Smooth muscle cell (in vitro differentiated cells): ENCODE results near the gene RTP5. TPM values are rescaled to one million over a fixed set of nuclear protein-coding genes. Genes with fewer than 3 reads are reported as not detected.
"Not testable (repeated sequence)": the region's sequence is repeated elsewhere in the genome, so short reads cannot be mapped to it uniquely, and the experiment has no call there.

ENCODE experiments used
- DNase-seq: peaks from one replicate; lab custom pipeline; 2025; ENCODE audit not compliant: unreplicated experiment; lab: John Stamatoyannopoulos, UW
- H2AFZ ChIP-seq: fragments of 200-600 bp; sonication (generic); 2 replicates; pipeline ENCODE4 v1.6.0; 2016; ENCODE audit warnings: antibody characterized with exemption, low read depth, mild to moderate bottlenecking
- H3F3A ChIP-seq: fragments of 200-600 bp; sonication (generic); 2 replicates; pipeline ENCODE4 v1.6.0; 2017; ENCODE audit warnings: antibody characterized with exemption, low read depth
- H3K27ac ChIP-seq: fragments of 200-600 bp; sonication (generic); 2 replicates; pipeline ENCODE4 v1.5.1; 2016; ENCODE audit warnings: low read depth, mild to moderate bottlenecking
- H3K27me3 ChIP-seq: fragments of 200-600 bp; sonication (generic); 2 replicates; pipeline ENCODE4 v1.6.1; 2016; ENCODE audit warnings: low read depth, mild to moderate bottlenecking
- H3K36me3 ChIP-seq: fragments of 200-600 bp; sonication (generic); 2 replicates; pipeline ENCODE4 v1.5.1; 2016; ENCODE audit warnings: low read depth
- H3K4me1 ChIP-seq: fragments of 200-600 bp; sonication (generic); 2 replicates; pipeline ENCODE4 v1.5.1; 2016; ENCODE audit warnings: low read depth
- H3K4me2 ChIP-seq: fragments of 200-600 bp; sonication (generic); 2 replicates; pipeline ENCODE4 v1.6.0; 2016; ENCODE audit warnings: mild to moderate bottlenecking
- H3K4me3 ChIP-seq: fragments of 200-600 bp; sonication (generic); 2 replicates; pipeline ENCODE4 v1.5.1; 2016; ENCODE audit warnings: mild to moderate bottlenecking
- H3K79me2 ChIP-seq: fragments of 200-600 bp; sonication (generic); 2 replicates; pipeline ENCODE4 v1.6.0; 2016; ENCODE audit warnings: low read depth, mild to moderate bottlenecking
- H3K9ac ChIP-seq: fragments of 200-600 bp; sonication (generic); 2 replicates; pipeline ENCODE4 v1.6.0; 2016; ENCODE audit warnings: low read depth
- H3K9me3 ChIP-seq: fragments of 200-600 bp; sonication (generic); replicated peaks from 2 replicates; pipeline ENCODE4 v1.5.1; 2016; ENCODE audit warnings: low read depth
- H4K20me1 ChIP-seq: fragments of 200-600 bp; sonication (generic); 2 replicates; pipeline ENCODE4 v1.6.0; 2016; ENCODE audit warnings: low read depth
- WGBS: methylation state at CpG from one replicate; pipeline ENCODE4 v1.1.7; 2016; ENCODE audit warnings: low lambda C conversion rate; 5-methylcytosine and 5-hydroxymethylcytosine counted together
- polyA plus RNA-seq: library from polyadenylated mRNA; unstranded; fragments of >200 nt; fragmentation: Nextera tagmentation; extraction: Ambion mirVana; gene quantifications from 2 replicates; pipeline ENCODE4 v1.2.1, GENCODE V29; 2016
- total RNA-seq: library from RNA; depleted of rRNA; stranded (reverse); fragments of >200 nt; gene quantifications from 2 replicates; pipeline ENCODE4 v1.2.3, GENCODE V29; 2014
- TF ChIP-seq, protein P1 (sequence below): fragments of 200-600 bp; sonication (generic); IDR thresholded peaks from 2 replicates; pipeline ENCODE4 v1.5.1; 2017; ENCODE audit warnings: borderline replicate concordance, mild to moderate bottlenecking, antibody characterized with exemption; ENCODE audit not compliant: insufficient read depth, poor library complexity, severe bottlenecking

RTP5 gene
- total and polyA plus RNA-seq, 2 experiments from 2014 or later = not detected

GRCh38 chr2:241833101-241833663 lies 36.3 kb upstream of the RTP5 start:
- H3K4me3 ChIP-seq = no peak overlapping the region
- 56% methylated on average over 13 of the region's 13 CpGs for WGBS
- no peaks in the 10 kb centered on the region for H4K20me1 ChIP-seq
- no peaks in the 10 kb centered on the region for H3F3A ChIP-seq
- peaks cover 6% of the 10 kb centered on the region for H3K27me3 ChIP-seq
- H3K27ac ChIP-seq = no peak overlapping the region
- H3K36me3 ChIP-seq = no peaks in the 10 kb centered on the region
- DNase-seq = no peak
- H3K4me2 ChIP-seq = no peak overlapping the region
- no peak overlapping the region for H3K9ac ChIP-seq
- no peak overlapping the region for H2AFZ ChIP-seq
- H3K4me1 ChIP-seq = no peaks in the 10 kb centered on the region
- TF ChIP-seq, protein P1, sequence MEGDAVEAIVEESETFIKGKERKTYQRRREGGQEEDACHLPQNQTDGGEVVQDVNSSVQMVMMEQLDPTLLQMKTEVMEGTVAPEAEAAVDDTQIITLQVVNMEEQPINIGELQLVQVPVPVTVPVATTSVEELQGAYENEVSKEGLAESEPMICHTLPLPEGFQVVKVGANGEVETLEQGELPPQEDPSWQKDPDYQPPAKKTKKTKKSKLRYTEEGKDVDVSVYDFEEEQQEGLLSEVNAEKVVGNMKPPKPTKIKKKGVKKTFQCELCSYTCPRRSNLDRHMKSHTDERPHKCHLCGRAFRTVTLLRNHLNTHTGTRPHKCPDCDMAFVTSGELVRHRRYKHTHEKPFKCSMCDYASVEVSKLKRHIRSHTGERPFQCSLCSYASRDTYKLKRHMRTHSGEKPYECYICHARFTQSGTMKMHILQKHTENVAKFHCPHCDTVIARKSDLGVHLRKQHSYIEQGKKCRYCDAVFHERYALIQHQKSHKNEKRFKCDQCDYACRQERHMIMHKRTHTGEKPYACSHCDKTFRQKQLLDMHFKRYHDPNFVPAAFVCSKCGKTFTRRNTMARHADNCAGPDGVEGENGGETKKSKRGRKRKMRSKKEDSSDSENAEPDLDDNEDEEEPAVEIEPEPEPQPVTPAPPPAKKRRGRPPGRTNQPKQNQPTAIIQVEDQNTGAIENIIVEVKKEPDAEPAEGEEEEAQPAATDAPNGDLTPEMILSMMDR = no peak
- no peaks in the 10 kb centered on the region for H3K79me2 ChIP-seq
- no peaks in the 10 kb centered on the region for H3K9me3 ChIP-seq

- WGBS = 94% methylated on average over 26 of the region's 28 CpGs
- not testable (repeated sequence) for H3K27me3 ChIP-seq, H3F3A ChIP-seq, H3K9me3 ChIP-seq, H2AFZ ChIP-seq, H3K4me2 ChIP-seq, H3K4me3 ChIP-seq, H4K20me1 ChIP-seq, H3K4me1 ChIP-seq, H3K27ac ChIP-seq, H3K36me3 ChIP-seq, H3K79me2 ChIP-seq, H3K9ac ChIP-seq, DNase-seq
Measured at GRCh38 chr2:241833756-241834526, 35.6 kb upstream of the RTP5 start.

DNA sequence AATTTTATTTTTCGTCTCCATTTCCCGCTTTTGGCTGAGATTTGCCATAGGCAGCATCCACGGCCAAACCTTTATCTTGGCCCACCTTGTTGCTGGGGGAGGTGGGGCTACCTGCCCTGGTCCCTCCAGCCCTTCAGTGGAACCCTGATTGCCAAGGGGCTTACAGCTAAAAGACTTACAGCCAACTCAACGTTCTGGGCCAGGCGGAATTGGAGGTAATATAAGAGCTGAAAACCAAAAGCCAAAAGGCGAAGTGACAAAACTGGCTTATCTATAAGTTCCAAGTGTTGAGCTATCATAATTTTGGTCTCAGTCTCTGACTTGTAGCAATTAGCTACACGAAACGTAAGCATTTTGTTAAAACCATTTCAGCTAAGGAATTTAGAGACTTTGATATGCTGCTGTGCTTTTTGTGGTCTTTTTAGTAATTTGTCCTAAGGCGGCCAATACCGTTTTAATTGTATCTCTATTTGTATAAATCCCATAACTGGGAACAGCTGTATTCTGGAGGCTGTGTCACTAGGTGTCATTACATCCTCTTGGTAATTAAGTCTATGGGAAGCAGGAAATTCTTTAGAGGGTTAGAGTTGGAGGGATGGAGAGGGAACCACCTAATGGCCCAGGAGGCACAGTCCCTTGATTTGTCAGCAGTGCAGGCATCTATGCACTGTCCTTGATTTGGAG lies 34.9 kb upstream of the RTP5 start:
- H3K27me3 ChIP-seq = peaks cover 6% of the 10 kb centered on the region
- H3F3A ChIP-seq = no peaks in the 10 kb centered on the region
- no peak for DNase-seq
- H2AFZ ChIP-seq = no peak overlapping the region
- no peaks in the 10 kb centered on the region for H3K9me3 ChIP-seq
- H3K27ac ChIP-seq = no peak overlapping the region
- no peak overlapping the region for H3K4me2 ChIP-seq
- H3K36me3 ChIP-seq = no peaks in the 10 kb centered on the region
- H3K79me2 ChIP-seq = no peaks in the 10 kb centered on the region
- H3K4me3 ChIP-seq = no peak overlapping the region
- TF ChIP-seq, protein P1 = no peak
- no peaks in the 10 kb centered on the region for H3K4me1 ChIP-seq
- no peak overlapping the region for H3K9ac ChIP-seq
- WGBS = 93% methylated on average over 10 of the region's 10 CpGs
- no peaks in the 10 kb centered on the region for H4K20me1 ChIP-seq

DNA sequence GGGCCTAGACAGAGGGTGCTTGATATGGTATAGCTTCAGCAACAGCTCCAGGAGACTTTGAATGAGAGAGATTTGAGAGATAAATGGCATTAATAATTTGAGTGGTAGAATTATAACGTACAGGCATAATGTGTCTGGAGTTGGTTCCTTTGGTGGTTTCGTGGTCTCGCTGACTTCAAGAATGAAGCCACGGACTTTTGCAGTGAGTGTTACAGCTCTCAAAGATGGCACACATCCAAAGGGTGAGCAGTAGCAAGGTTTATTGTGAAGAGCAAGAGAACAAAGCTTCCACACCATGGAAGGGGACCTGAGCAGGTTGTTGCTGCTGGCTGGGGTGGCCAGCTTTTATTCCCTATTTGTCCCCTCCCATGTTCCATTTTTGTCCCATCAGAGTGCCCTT lies 33.9 kb upstream of the RTP5 start:
- Histone ChIP-seq H3F3A (no peaks in the 10 kb centered on the region), H3K79me2 (no peaks in the 10 kb centered on the region), H3K4me1 (no peaks in the 10 kb centered on the region), H3K9me3 (no peaks in the 10 kb centered on the region), H3K27me3 (peaks cover 6% of the 10 kb centered on the region), H3K9ac (no peak overlapping the region), H4K20me1 (no peaks in the 10 kb centered on the region), H3K4me3 (no peak overlapping the region), H3K27ac (no peak overlapping the region), H3K4me2 (no peak overlapping the region), H2AFZ (no peak overlapping the region), H3K36me3 (no peaks in the 10 kb centered on the region)
- TF ChIP-seq, protein P1 = no peak
- 90% methylated on average over 4 of the region's 4 CpGs for WGBS
- no peak for DNase-seq
